ENCODE results near the gene MYL6B.

GRCh38 chr12:56164345-56164729 lies 11.9 kb downstream of the MYL6B start:
- TF ChIP-seq GATA3 (IDR thresholded peaks at IDR 0.05; ENCODE audit: low read depth, low read length) (no peak), GATA2 (IDR thresholded peaks at IDR 0.05; ENCODE audit: low read depth, low read length) (no peak)
